Liver (tissue), 3 donors: Measurements from ENCODE around the gene KRT83.

ENCODE experiments used
- NR2F2 ChIP-seq: IDR thresholded peaks from 2 replicates; pipeline ENCODE4 v1.6.1; 2016; ENCODE audit warnings: antibody characterized with exemption
- TAF1 ChIP-seq: conservative IDR thresholded peaks from 2 replicates; pipeline ENCODE4 v1.6.1; 2016; ENCODE audit warnings: antibody characterized with exemption, mild to moderate bottlenecking
- TF ChIP-seq, protein P1 (sequence below): fragments of 150-350 bp; IDR thresholded peaks from 2 replicates; pipeline ENCODE4 v1.5.1; 2017; ENCODE audit warnings: improper control_type of control experiment, low read depth, low read length; ENCODE audit not compliant: missing input control
- TF ChIP-seq, protein P2 (sequence below): IDR thresholded peaks from 2 replicates; pipeline ENCODE4 v1.6.1; 2016; ENCODE audit warnings: antibody characterized with exemption, mild to moderate bottlenecking
- TF ChIP-seq, protein P3 (sequence below): IDR thresholded peaks from 2 replicates; pipeline ENCODE4 v1.6.1; 2016; ENCODE audit warnings: antibody characterized with exemption
- donor health status: healthy.
- donor health status: healthy.

DNA sequence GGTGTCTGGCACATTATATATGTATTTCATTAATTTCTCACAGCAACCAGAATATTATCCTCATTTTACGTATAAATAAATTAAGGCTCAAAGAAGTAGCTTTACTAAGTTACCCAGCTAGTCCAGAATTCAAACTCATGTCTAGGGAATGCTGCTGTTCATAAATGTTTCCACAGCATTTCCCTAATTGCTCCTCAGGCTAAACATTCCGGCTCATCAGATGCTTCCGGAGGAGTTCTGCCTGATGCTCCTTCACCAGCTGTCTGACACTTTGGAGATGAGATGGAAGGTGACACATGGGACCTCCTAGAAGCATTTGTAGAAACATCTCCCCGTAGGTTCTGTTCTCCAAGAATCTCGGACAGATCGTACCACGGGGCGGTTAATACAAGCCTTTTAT is 34.0 kb upstream of the KRT83 start:
- TF ChIP-seq, protein P1, sequence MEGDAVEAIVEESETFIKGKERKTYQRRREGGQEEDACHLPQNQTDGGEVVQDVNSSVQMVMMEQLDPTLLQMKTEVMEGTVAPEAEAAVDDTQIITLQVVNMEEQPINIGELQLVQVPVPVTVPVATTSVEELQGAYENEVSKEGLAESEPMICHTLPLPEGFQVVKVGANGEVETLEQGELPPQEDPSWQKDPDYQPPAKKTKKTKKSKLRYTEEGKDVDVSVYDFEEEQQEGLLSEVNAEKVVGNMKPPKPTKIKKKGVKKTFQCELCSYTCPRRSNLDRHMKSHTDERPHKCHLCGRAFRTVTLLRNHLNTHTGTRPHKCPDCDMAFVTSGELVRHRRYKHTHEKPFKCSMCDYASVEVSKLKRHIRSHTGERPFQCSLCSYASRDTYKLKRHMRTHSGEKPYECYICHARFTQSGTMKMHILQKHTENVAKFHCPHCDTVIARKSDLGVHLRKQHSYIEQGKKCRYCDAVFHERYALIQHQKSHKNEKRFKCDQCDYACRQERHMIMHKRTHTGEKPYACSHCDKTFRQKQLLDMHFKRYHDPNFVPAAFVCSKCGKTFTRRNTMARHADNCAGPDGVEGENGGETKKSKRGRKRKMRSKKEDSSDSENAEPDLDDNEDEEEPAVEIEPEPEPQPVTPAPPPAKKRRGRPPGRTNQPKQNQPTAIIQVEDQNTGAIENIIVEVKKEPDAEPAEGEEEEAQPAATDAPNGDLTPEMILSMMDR: no peak
- TF ChIP-seq TAF1: no peak
- TF ChIP-seq, protein P2, sequence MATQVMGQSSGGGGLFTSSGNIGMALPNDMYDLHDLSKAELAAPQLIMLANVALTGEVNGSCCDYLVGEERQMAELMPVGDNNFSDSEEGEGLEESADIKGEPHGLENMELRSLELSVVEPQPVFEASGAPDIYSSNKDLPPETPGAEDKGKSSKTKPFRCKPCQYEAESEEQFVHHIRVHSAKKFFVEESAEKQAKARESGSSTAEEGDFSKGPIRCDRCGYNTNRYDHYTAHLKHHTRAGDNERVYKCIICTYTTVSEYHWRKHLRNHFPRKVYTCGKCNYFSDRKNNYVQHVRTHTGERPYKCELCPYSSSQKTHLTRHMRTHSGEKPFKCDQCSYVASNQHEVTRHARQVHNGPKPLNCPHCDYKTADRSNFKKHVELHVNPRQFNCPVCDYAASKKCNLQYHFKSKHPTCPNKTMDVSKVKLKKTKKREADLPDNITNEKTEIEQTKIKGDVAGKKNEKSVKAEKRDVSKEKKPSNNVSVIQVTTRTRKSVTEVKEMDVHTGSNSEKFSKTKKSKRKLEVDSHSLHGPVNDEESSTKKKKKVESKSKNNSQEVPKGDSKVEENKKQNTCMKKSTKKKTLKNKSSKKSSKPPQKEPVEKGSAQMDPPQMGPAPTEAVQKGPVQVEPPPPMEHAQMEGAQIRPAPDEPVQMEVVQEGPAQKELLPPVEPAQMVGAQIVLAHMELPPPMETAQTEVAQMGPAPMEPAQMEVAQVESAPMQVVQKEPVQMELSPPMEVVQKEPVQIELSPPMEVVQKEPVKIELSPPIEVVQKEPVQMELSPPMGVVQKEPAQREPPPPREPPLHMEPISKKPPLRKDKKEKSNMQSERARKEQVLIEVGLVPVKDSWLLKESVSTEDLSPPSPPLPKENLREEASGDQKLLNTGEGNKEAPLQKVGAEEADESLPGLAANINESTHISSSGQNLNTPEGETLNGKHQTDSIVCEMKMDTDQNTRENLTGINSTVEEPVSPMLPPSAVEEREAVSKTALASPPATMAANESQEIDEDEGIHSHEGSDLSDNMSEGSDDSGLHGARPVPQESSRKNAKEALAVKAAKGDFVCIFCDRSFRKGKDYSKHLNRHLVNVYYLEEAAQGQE: no peak
- TF ChIP-seq, protein P3, sequence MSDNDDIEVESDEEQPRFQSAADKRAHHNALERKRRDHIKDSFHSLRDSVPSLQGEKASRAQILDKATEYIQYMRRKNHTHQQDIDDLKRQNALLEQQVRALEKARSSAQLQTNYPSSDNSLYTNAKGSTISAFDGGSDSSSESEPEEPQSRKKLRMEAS: no peak
- TF ChIP-seq NR2F2: no peak
